GM19043 (cell line): ENCODE measurements around the gene ACTG1.

Experiments
- ATAC-seq: cut with Tn5 transposase; IDR thresholded peaks from one replicate; pipeline ENCODE4 v1.9.1; 2021; ENCODE audit warnings: low read depth; ENCODE audit not compliant: unreplicated experiment

Gene ACTG1

GRCh38 chr17:81483085-81483861 is 29.3 kb downstream of the ACTG1 start:
- no peak for ATAC-seq

DNA sequence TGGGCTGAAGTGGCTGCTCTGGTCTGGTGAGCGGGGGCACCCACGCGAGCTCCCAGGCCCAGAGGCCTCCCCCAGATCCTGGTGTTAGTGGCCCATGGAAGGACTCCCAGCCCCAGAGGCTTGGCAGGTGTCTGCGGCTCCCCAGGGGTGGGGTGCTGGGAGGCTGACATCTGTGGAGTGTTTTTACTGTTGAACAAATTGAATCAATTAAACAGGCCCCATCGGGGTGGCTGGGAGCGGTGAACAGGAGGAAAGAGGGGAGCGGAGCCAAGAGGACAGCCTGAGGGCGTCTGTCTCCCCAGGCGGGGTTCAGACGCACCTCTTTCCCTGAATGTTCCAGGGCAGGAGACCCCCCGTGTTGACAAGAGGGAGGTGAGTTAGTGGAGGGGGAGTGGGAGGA is 29.9 kb downstream of the ACTG1 start:
- ATAC-seq, result no peak

DNA sequence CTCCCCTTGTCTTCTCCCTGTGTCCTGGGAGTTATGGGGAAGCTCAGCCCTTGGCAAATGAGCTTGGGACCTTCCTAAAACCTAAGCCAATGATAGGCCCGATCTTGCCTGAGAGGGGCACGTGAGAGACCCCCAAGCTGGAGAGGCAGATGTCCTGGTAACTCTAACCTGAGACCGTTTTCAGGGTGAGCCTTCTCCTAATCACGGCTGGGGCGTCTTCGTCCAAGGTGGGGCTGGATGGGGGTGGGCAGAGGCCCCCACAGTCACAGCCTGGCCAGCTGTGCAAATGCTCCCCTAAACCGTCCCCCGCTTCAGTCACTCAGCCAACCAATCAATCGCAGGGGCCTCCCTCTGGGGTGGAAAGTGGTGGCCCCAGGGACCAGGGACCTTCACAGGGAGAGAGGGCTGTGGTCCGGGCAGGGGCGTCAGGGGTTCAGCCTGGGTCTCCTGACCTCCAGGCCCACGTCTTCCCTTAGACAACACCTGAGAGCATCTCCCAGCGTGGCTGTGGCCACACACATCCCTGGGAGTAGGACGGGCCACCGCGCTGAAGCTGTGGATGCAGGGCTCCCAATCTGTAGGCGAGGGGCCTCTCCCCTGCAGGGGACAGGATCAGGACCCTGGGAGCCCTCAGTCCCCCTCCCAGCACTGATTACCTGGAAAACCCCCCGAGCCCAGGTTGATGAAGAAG is 30.6 kb downstream of the ACTG1 start:
- no peak for ATAC-seq

GRCh38 chr17:81481073-81481799 is 31.4 kb downstream of the ACTG1 start:
- ATAC-seq, result no peak

GRCh38 chr17:81480140-81481072 is 32.2 kb downstream of the ACTG1 start:
- ATAC-seq, result no peak

- no peak for ATAC-seq
These were observed 33.2 kb downstream of the ACTG1 start for GRCh38 chr17:81479175-81480071.

GRCh38 chr17:81478119-81478518 is 34.5 kb downstream of the ACTG1 start:
- ATAC-seq, result no peak

DNA sequence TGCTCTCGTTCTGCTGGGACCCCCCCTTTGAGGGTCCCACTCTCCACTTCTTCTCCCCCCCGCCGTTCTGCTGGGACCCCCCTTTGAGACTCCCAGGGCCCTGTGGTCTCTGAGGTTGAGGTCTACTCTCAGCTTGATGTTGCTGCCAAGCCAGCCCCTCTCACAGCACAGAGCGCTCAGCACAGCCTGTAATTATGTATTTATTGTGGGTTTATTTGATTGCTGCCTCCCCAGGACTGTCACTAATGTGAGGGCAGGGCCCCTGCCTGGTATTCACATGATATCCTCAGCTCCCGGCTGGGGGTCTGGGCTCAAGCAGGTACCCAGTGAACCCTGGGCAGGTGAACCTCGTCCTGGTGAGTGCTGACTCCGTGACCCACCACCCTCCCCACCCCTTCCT is 35.4 kb downstream of the ACTG1 start:
- no peak for ATAC-seq

- no peak for ATAC-seq
These were observed 36.0 kb downstream of the ACTG1 start for GRCh38 chr17:81476635-81477034.

GRCh38 chr17:81476097-81476496 is 36.5 kb downstream of the ACTG1 start:
- no peak for ATAC-seq

DNA sequence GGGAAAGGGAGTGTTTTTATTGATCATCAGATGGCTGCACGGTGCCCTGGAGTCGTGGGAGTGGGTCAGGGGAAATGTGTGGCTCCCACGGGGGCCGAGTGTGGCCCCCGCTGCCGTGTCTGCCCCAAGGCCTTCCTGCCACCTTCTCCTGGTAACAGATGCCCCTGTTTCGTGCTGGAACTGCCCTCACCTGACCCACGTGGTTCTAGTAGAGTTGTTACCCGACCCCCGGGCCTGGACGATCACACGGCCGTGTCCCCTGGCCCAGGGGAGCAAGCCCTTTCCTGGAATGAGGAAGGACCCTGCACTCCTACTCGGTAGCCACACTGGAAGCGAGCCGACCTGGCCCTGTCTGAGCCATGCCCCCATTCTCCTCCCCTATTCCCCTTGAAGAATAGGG is 37.6 kb downstream of the ACTG1 start:
- ATAC-seq, result no peak

- no peak for ATAC-seq
These were observed 39.6 kb downstream of the ACTG1 start for GRCh38 chr17:81473019-81473418.

- no peak for ATAC-seq
These were observed 40.7 kb downstream of the ACTG1 start for GRCh38 chr17:81471818-81472456.

GRCh38 chr17:81470944-81471817 is 41.4 kb downstream of the ACTG1 start:
- no peak for ATAC-seq

DNA sequence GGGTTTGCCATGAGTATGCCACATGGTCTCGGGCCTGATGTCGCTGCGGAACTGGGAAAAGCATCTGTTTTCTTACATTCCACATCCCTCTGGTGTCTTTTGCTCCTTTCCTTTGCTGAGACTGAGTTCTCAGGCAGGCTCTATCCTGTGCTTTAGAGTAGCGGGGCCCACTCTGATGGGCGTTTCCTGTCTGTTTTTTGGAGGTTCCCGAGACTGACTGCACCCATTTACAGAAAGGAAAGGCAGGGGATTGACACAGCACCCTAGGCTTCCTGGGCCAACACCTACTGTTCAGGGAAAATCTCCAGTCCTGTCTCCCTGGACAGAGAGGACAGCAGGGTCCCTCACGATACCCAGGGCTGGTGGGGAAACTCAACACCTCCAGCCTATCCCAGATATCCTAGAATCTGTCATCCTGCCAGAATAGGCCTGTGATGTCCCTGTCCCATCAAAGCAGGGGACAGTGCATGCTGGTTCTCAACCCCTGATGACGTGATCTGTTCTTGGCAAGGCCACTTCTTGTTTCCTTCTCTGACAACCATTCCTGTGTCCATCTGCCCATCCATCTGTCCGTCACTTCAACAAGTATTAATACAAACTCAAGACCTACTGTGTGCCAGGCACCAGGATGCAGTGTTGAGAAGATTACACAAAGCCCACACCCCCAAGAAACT is 42.2 kb downstream of the ACTG1 start:
- no peak for ATAC-seq

DNA sequence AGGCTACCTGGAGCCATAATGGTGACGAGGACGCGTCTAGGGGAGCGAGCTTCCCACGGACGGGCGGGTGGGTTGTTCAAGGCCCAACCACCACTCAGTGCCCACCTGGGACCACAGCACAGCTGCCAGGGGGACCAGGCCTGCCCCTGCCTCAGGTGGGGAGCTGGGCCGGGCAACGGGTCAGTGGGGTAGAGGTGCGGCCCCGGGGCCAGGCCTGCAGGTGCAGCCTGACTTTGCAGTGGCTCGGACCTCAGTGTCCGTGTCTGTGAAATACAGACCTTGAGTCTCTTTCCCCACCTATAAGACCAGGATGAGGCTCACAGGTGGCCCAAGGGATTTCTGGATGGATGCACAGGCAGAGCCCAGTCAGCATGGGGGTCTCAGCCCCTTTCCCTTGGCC is 43.3 kb downstream of the ACTG1 start:
- no peak for ATAC-seq

DNA sequence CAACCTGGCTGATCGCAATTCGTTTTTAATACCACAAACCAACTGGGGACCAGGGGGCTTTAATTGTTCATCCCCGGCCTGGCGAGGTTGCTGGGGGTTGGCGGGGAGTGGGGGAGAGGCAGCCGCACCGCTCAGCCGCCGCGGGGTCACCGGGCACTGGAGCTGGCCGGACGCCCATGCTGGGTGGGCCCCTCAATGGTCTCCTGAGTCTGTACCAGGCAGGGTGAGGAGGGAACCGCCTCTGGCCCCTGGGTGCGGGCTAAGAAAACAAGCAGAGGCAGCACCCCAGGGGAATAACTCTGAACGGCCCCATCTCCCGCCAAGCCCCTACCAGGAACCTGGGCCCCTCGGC is 43.9 kb downstream of the ACTG1 start:
- no peak for ATAC-seq
